NOMO-1 treated with DMSO at 0.1 percent for 48 hours (cell line): ENCODE results near the gene CEACAM5.

Source experiments
- DNase-seq: peaks from one replicate; lab custom pipeline; 2025; ENCODE audit not compliant: unreplicated experiment; lab: John Stamatoyannopoulos, UW

The CEACAM5 gene

DNA sequence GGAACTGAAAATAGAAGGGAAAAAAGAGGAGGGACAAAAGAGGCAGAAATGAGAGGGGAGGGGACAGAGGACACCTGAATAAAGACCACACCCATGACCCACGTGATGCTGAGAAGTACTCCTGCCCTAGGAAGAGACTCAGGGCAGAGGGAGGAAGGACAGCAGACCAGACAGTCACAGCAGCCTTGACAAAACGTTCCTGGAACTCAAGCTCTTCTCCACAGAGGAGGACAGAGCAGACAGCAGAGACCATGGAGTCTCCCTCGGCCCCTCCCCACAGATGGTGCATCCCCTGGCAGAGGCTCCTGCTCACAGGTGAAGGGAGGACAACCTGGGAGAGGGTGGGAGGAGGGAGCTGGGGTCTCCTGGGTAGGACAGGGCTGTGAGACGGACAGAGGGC is at the start of gene CEACAM5:
TSS of gene CEACAM5 (plus strand) at position 146 of the 400 bp plus-strand sequence. CDS start at position 252, 106 bp downstream.
- no peak for DNase-seq

DNA sequence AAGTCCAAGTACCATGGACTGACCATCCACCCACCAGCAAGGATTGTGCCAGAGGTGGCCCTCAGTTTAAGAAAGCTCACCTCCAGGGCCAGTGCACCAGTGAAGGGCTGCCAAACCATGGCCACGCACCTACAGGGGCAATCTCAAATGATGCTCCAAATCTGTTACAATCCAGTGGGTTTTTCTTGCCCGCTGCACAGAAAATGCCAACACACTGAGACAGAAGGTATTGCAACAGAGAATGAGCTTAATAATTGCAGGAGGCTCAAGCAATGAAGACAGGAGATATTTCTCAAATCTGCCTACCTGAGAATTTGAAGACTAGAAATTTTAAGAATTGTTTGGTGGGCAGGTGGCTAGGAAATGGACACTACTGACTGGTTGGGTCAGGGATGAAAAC is 42.4 kb upstream of the CEACAM5 start:
- DNase-seq = no peak

DNA sequence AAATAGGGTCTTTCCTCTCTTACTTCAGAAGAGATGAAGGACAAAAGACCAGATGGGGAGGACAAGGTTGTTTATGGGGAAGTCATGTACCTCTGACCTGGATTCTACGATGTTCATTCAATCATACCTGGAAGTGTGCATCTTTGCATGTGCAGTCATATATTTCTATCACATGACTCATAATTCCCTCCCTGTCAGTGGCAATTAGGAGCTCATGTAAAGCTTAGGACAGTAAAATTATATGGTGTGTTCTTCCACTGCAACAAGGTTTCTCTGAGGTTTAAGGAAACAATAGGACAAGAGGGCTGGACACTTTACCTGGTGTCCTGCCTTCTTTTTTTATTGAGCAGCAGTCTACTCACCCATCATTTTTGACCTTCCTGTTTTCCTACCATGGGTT is 40.1 kb upstream of the CEACAM5 start:
- DNase-seq = no peak

DNA sequence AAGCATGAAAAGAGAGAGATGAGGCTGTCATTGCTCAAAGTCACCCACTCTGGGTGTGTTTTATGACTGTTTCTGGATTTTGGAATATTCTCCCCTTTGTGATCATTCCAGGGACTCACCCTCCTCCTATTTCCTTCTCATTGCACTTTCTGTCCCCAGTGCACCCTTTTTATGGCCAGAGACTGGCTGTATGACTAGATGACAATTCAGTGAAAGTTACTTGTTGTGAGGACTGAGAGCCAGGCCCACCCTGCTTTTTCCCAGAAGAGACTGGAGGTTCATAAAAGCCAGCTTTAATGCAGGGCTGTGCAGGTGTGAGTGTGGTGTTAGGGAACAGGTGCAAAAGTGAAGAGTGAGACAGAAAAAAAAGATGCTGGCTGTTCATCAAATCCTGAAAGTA is 37.7 kb upstream of the CEACAM5 start:
- DNase-seq = no peak

DNA sequence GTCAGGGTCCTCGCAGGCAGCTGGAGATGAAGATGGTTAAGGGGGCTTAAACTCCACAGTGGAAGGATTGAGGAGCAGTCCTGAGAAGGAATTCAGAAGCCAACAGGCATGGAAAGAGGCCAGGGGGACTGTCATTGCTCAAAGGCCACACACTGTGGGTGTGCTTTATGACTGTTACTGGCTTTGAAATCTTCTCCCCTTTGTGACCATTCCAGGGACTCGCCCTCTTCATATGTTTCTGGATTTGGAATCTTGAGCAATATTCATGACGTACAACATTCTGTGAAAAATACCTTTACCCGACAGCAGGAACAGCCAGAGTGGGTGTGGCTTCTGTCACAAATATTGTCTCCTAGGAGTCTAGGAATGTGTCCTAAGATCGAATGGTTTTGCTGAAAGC is 36.9 kb upstream of the CEACAM5 start:
- no peak for DNase-seq

DNA sequence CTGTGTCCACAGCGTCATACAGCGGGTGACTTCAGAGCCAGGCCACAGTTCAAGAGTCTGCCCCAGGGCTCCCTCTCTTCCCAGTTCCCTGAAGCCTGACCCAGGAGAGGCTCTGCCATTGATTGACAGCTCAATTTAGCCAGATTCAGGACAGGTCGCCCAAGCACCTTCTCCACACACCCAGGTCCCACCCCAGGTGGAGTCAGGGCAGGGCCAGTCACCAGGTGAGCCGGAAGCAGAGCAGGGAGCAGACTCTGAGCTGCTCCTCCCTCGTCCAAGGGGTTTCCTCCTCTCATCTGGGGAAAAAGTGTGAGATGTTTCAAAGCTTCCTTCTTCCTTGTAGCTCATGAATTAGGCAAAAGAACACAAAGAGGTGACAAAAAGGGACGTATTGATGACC is 26.0 kb upstream of the CEACAM5 start:
- DNase-seq = no peak

DNA sequence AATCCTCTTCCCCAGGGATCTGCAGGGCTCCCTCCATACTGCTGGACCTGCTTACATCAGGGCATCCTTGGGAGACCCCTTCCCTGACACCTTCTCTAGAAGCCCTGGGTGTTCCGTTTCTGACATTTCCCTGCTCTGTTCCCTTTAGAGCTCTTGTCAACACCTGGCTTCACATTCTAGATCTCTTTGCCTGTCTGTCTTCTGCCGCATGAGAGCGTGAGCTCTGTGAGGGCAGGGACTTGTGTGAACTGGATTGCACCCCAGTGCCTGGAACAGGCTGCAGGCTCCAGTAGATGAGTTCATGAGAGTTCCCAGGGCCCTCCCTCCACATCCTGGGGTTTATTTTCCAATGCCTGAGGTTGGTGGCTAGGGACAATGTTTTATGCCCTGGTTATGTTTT is 21.0 kb upstream of the CEACAM5 start:
- DNase-seq = no peak

DNA sequence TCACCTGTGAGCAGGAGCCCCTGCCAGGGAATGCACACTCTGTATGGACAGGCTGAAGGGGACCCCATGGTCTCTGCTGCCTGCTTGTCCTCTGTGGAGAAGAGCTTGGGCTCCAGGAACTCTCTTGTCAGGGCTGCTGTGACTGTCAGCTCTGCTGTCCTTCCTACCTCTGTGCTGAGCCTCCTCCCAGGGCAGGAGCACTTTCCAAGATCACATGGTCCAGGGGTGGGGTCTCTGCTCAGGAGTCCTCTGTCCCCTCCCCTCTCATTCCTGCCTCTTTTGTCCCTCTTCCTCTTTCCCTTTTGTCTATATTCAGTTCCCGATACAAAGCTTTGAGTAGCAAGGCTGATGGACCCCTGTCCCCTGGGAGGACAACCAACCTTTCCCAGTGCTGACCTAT is 20.3 kb upstream of the CEACAM5 start, which contains the start of gene CEACAM7:
TSS of gene CEACAM7 (minus strand) at position 173 of the 400 bp plus-strand sequence. CDS start at position 68, 105 bp downstream.
- DNase-seq = no peak

DNA sequence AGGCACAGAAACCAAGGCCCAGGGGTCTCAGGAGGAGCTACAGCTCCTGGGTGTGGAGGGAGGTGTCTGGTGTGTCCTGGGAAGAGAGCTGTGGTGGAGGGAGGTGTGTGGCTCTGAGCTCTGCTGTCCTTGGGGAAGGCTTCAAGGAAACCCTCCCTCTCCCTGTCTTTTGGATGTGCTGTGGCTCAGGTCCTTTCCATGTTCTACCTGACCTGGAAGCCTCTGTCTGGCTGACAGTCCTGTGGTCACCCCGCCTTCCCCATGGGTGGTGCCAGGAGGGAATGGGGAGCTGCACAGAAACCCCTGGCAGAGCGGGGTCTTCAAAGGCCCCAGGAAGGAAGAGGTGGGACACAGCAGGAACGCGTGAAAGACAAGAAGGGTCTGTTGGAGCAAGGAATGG is 19.7 kb upstream of the CEACAM5 start:
- DNase-seq = no peak

DNA sequence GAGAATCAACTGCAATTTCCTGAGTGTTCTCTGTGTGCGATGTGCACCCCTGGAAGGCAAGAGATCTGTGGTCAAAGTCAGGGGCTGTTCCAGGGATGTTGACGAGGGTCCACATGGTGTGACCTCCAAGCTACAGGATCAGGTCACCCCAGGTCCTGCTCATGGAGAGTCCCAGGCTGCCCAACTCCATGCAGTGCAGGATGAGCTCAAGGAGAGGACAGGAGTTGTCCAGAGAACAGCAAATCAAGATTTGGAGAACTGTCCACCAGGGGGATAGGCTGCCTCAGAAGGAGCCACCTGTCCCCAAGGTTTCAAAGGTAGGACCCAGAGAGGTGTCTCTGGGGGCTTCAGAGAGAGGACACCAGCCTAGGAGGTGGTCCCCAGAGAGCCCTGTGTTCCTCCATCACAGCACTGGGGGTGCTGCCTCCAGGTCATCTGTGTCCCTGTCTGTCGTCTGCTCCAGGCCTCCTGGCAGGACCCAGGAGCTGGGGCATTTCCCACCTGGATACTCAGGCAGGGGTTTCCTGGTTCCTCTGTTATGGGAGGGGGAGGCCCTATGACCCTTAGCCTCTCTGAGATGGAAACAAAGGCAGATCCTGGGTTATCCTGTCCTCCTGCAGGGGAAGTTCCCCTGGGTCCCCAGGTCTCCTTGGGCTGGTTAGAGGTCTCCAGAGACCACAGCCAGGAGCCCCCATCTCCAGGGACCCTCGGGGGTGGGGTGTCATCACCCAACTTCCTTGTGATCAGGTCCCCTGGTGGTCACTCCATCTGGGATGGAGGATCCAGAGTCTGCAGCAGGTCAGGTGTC is 18.2 kb upstream of the CEACAM5 start:
- DNase-seq = no peak

DNA sequence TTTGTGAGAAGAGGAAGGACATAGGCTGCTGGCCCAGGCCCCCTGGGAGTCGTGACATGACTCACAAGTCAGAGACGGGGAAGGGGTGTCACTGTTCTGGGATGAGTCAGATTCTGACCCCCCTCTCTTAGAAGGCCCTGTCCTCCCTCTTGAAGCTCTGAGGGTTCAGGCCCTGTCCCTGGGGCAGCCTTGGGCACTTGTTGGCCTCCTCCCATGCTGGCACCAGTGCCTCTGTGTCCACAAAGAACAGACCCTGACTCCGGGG is 17.7 kb upstream of the CEACAM5 start:
- no peak for DNase-seq

DNA sequence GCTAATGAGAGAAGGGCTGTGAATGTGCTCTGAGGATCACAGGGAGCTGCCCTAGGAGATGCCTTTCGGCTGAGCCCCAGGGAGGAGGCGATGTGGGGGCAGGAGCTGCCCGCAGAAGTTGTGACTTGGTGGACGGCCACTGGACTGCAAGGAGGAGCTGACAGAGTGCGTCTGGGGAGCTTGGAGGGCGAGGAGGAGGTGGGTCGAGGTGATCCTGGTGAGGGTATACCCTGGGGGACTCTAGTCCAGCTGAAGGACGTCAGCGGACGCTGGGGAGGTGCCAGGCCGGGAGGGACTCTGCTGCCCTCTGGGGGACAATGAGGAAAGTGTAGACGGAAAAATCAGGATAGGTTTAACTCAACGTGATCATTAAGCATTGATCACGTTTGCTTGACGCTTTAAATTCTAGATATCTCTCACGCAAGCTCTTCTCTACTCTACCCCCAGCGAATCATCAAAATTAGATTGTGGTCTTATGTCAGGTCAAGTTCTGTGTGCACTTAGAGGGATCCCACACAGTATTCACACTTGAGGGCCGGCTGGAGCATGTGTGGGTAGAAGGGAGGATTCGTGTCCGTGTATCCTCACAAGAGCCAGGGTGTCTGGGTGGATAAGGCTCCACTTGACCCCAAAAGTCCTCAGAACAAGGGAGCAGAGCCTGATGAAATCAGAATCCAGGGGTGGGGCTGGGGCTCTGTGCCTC is 17.0 kb upstream of the CEACAM5 start:
- DNase-seq = peak; percentile 7

DNA sequence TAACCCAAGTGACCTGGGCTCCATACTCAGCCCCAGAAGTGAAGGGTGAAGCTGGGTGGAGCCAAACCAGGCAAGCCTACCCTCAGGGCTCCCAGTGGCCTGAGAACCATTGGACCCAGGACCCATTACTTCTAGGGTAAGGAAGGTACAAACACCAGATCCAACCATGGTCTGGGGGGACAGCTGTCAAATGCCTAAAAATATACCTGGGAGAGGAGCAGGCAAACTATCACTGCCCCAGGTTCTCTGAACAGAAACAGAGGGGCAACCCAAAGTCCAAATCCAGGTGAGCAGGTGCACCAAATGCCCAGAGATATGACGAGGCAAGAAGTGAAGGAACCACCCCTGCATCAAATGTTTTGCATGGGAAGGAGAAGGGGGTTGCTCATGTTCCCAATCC is 14.2 kb upstream of the CEACAM5 start:
- DNase-seq = no peak

DNA sequence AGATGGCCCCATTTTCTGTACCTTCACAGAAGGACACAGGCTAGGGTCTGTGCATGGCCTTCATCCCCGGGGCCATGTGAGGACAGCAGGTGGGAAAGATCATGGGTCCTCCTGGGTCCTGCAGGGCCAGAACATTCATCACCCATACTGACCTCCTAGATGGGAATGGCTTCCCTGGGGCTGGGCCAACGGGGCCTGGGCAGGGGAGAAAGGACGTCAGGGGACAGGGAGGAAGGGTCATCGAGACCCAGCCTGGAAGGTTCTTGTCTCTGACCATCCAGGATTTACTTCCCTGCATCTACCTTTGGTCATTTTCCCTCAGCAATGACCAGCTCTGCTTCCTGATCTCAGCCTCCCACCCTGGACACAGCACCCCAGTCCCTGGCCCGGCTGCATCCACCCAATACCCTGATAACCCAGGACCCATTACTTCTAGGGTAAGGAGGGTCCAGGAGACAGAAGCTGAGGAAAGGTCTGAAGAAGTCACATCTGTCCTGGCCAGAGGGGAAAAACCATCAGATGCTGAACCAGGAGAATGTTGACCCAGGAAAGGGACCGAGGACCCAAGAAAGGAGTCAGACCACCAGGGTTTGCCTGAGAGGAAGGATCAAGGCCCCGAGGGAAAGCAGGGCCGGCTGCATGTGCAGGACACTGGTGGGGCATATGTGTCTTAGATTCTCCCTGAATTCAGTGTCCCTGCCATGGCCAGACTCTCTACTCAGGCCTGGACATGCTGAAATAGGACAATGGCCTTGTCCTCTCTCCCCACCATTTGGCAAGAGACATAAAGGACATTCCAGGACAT is 13.4 kb upstream of the CEACAM5 start:
- no peak for DNase-seq

DNA sequence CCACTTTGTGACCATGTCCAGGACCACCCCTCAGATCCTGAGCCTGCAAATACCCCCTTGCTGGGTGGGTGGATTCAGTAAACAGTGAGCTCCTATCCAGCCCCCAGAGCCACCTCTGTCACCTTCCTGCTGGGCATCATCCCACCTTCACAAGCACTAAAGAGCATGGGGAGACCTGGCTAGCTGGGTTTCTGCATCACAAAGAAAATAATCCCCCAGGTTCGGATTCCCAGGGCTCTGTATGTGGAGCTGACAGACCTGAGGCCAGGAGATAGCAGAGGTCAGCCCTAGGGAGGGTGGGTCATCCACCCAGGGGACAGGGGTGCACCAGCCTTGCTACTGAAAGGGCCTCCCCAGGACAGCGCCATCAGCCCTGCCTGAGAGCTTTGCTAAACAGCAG is 12.7 kb upstream of the CEACAM5 start:
- DNase-seq = no peak

DNA sequence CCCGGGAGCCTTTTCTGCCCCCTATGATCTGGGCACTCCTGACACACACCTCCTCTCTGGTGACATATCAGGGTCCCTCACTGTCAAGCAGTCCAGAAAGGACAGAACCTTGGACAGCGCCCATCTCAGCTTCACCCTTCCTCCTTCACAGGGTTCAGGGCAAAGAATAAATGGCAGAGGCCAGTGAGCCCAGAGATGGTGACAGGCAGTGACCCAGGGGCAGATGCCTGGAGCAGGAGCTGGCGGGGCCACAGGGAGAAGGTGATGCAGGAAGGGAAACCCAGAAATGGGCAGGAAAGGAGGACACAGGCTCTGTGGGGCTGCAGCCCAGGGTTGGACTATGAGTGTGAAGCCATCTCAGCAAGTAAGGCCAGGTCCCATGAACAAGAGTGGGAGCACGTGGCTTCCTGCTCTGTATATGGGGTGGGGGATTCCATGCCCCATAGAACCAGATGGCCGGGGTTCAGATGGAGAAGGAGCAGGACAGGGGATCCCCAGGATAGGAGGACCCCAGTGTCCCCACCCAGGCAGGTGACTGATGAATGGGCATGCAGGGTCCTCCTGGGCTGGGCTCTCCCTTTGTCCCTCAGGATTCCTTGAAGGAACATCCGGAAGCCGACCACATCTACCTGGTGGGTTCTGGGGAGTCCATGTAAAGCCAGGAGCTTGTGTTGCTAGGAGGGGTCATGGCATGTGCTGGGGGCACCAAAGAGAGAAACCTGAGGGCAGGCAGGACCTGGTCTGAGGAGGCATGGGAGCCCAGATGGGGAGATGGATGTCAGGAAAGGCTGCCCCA is 11.8 kb upstream of the CEACAM5 start:
- DNase-seq = peak; percentile 5

DNA sequence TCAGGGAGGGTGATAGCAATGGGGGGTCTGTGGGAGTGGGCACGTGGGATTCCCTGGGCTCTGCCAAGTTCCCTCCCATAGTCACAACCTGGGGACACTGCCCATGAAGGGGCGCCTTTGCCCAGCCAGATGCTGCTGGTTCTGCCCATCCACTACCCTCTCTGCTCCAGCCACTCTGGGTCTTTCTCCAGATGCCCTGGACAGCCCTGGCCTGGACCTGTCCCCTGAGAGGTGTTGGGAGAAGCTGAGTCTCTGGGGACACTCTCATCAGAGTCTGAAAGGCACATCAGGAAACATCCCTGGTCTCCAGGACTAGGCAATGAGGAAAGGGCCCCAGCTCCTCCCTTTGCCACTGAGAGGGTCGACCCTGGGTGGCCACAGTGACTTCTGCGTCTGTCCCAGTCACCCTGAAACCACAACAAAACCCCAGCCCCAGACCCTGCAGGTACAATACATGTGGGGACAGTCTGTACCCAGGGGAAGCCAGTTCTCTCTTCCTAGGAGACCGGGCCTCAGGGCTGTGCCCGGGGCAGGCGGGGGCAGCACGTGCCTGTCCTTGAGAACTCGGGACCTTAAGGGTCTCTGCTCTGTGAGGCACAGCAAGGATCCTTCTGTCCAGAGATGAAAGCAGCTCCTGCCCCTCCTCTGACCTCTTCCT is 11.1 kb upstream of the CEACAM5 start:
- DNase-seq = no peak

DNA sequence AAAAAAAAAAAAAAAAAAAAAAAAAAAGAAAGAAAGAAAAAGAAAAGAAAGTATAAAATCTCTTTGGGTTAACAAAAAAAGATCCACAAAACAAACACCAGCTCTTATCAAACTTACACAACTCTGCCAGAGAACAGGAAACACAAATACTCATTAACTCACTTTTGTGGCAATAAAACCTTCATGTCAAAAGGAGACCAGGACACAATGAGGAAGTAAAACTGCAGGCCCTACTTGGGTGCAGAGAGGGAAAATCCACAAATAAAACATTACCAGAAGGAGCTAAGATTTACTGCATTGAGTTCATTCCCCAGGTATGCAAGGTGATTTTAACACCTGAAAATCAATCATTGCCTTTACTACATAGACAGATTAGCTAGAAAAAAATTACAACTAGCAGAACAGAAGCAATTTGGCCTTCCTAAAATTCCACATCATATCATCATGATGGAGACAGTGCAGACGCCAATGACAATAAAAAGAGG is 9.6 kb upstream of the CEACAM5 start:
- peak; percentile 95 for DNase-seq

DNA sequence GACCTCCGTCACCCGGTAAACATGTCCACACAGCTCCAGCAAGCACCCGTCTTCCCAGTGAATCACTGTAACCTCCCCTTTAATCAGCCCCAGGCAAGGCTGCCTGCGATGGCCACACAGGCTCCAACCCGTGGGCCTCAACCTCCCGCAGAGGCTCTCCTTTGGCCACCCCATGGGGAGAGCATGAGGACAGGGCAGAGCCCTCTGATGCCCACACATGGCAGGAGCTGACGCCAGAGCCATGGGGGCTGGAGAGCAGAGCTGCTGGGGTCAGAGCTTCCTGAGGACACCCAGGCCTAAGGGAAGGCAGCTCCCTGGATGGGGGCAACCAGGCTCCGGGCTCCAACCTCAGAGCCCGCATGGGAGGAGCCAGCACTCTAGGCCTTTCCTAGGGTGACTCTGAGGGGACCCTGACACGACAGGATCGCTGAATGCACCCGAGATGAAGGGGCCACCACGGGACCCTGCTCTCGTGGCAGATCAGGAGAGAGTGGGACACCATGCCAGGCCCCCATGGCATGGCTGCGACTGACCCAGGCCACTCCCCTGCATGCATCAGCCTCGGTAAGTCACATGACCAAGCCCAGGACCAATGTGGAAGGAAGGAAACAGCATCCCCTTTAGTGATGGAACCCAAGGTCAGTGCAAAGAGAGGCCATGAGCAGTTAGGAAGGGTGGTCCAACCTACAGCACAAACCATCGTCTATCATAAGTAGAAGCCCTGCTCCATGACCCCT is 9.0 kb upstream of the CEACAM5 start:
- DNase-seq = no peak

DNA sequence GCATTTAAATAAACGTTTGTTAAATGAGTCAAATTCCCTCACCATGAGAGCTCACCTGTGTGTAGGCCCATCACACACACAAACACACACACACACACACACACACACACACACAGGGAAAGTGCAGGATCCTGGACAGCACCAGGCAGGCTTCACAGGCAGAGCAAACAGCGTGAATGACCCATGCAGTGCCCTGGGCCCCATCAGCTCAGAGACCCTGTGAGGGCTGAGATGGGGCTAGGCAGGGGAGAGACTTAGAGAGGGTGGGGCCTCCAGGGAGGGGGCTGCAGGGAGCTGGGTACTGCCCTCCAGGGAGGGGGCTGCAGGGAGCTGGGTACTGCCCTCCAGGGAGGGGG is 8.5 kb upstream of the CEACAM5 start:
- no peak for DNase-seq
